ENCODE results near the gene FAM229A. TPM values are rescaled to one million over a fixed set of nuclear protein-coding genes. Genes with fewer than 3 reads are reported as not detected.
A peak's percentile ranks its signal among the peaks of the same experiment; 100 is the strongest.

FAM229A gene
- total RNA-seq, 1 experiment from 2014 or later, result 13.4 TPM

DNA sequence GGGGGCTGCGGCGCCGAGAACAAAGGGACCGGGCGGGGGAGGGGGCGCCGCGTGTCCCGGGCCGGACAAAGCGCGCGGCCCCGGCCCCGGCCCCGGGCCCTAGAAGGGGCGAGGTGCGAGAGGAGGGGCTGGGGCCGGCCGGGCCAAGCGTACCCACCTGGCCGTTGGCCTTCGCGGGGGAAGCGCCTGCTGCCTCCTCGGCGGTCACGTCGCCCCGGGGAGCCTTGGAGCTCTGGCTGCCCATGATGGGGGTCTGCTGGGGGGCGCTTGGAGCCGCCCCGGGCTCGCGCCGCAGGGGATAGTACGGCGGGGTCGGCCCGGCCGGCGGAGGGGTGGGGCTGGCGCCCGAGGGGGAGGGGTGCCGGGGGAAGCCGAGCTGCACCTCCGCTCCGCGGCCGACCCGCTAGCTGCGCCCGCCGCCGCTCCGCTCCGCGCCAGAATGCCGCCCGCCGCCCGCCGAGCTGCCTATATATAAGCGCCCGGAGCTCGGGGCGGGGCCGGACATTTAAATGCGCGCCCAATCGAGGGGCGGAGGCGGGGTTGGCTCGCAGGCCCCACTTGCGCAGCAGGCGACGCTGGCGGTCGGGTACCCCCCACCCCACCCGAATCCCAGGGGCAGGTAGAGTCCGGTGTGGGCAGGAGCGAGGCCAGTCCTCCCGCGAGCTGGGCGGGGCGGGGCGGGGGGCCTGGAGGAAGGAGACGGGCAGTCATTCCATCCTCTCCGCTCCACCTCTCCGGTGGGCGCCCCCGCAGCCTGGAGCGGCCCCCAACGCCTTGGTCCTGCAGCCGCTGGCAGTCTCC lies 26.3 kb downstream of the FAM229A start, which contains the start of gene MARCKSL1:
Gene MARCKSL1, minus strand, starts transcription at position 444 of the 801 bp plus-strand sequence. Its CDS starts 200 bp downstream, at position 244.
- intact Hi-C loops (cut with micrococcal nuclease), result no loop called here
- Mint-ChIP-seq H3K27me3 (ENCODE audit: insufficient read depth, unreplicated experiment) (no peaks in the 10 kb centered on the region), H3K4me3 (ENCODE audit: unreplicated experiment) (peak within 1 kb of the TSS; percentile 30), H3K27ac (ENCODE audit: low read depth, unreplicated experiment) (no peak within 1 kb of the TSS), H3K9me3 (ENCODE audit: unreplicated experiment) (no peaks in the 10 kb centered on the region), H3K36me3 (ENCODE audit: insufficient read depth, unreplicated experiment) (peaks cover 7% of the 10 kb centered on the region), H3K4me1 (ENCODE audit: insufficient read depth, unreplicated experiment) (no peaks in the 10 kb centered on the region)
- BruUV-seq (replicated peaks), result no TSS peak
- POLR2A ChIA-PET, result no interaction called here
- DNase-seq (ENCODE audit: unreplicated experiment), result no peak
- TF ChIP-seq, protein P1, sequence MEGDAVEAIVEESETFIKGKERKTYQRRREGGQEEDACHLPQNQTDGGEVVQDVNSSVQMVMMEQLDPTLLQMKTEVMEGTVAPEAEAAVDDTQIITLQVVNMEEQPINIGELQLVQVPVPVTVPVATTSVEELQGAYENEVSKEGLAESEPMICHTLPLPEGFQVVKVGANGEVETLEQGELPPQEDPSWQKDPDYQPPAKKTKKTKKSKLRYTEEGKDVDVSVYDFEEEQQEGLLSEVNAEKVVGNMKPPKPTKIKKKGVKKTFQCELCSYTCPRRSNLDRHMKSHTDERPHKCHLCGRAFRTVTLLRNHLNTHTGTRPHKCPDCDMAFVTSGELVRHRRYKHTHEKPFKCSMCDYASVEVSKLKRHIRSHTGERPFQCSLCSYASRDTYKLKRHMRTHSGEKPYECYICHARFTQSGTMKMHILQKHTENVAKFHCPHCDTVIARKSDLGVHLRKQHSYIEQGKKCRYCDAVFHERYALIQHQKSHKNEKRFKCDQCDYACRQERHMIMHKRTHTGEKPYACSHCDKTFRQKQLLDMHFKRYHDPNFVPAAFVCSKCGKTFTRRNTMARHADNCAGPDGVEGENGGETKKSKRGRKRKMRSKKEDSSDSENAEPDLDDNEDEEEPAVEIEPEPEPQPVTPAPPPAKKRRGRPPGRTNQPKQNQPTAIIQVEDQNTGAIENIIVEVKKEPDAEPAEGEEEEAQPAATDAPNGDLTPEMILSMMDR (IDR thresholded peaks at IDR 0.05; ENCODE audit: unreplicated experiment), result no peak
- CTCF ChIA-PET, result interaction anchor here (0.6 to 1.9 kb wide), 3 partner anchors 38 to 120 kb away, joined by 3 to 5 read pairs (median 4); no protein-coding TSS in a partner anchor

DNA sequence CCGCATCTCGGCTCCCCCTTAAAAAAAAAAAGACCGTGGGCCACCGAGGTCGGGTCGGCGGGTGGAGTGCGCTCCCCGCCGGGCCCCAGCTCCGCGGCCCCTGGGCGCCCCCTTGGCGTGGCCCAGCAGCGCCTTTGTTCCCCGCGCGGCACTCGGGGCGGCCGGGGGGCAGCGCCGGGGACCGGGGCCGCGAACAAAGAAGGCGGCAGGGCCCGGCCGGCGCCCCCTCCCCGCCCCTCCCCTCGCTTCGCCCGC lies 26.8 kb downstream of the FAM229A start:
- Mint-ChIP-seq H3K4me1 (ENCODE audit: insufficient read depth, unreplicated experiment) (no peaks in the 10 kb centered on the region), H3K4me3 (ENCODE audit: unreplicated experiment) (no peak overlapping the region), H3K27me3 (ENCODE audit: insufficient read depth, unreplicated experiment) (no peaks in the 10 kb centered on the region), H3K9me3 (ENCODE audit: unreplicated experiment) (no peaks in the 10 kb centered on the region), H3K36me3 (ENCODE audit: insufficient read depth, unreplicated experiment) (peaks cover 7% of the 10 kb centered on the region), H3K27ac (ENCODE audit: low read depth, unreplicated experiment) (no peak overlapping the region)
- ChIA-PET CTCF (interaction anchor here (0.6 to 1.9 kb wide), 2 partner anchors 116 to 120 kb away, joined by 3 to 5 read pairs; no protein-coding TSS in a partner anchor), POLR2A (no interaction called here)
- no TSS peak for BruUV-seq (replicated peaks)
- intact Hi-C loops (cut with micrococcal nuclease), result no loop called here
- no peak for DNase-seq (ENCODE audit: unreplicated experiment)
- TF ChIP-seq, protein P1 (IDR thresholded peaks at IDR 0.05; ENCODE audit: unreplicated experiment), result no peak

DNA sequence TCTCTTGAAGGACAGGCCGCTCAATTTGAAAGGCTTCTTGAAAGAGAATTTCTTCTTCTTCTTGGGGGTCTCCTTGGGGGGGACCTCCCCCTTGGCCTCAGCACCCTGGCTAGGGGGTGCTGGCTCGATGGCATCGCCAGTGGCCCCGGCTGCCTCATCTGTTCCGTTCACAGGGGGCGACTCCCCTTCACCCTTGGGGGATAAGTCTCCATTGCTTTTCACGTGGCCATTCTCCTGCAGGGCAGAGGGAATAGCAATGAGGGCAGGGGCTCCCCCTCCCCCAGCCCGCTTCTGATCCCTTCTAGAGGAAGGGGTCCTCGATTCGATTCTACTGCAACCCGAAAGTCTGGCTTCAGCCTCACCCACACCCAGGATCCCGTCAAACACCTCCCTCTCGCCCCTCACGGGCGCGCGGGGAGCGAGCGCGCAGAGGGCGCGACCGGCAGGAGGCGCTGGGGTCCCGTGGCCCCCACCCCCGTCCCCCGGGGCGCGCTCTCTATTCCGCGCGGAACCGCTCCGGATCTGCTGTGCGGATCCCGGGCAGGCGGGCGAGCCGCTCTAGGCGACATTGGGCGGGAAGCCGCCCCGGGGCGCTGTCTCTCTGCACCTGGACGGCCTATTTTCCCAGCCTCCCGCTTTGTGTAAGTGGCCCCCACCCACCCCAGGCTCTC lies 27.3 kb downstream of the FAM229A start:
- POLR2A ChIA-PET, result no interaction called here
- CTCF ChIA-PET, result no interaction called here
- no peaks in the 10 kb centered on the region for H3K27me3 Mint-ChIP-seq (ENCODE audit: insufficient read depth, unreplicated experiment)
- no peak overlapping the region for H3K27ac Mint-ChIP-seq (ENCODE audit: low read depth, unreplicated experiment)
- no TSS peak for BruUV-seq (replicated peaks)
- no peaks in the 10 kb centered on the region for H3K4me1 Mint-ChIP-seq (ENCODE audit: insufficient read depth, unreplicated experiment)
- H3K9me3 Mint-ChIP-seq (ENCODE audit: unreplicated experiment), result no peaks in the 10 kb centered on the region
- TF ChIP-seq, protein P1 (IDR thresholded peaks at IDR 0.05; ENCODE audit: unreplicated experiment), result peak; percentile 33
- H3K36me3 Mint-ChIP-seq (ENCODE audit: insufficient read depth, unreplicated experiment), result peaks cover 11% of the 10 kb centered on the region
- intact Hi-C loops (cut with micrococcal nuclease), result no loop called here
- peak overlapping the region; percentile 30 for H3K4me3 Mint-ChIP-seq (ENCODE audit: unreplicated experiment)
- no peak for DNase-seq (ENCODE audit: unreplicated experiment)

DNA sequence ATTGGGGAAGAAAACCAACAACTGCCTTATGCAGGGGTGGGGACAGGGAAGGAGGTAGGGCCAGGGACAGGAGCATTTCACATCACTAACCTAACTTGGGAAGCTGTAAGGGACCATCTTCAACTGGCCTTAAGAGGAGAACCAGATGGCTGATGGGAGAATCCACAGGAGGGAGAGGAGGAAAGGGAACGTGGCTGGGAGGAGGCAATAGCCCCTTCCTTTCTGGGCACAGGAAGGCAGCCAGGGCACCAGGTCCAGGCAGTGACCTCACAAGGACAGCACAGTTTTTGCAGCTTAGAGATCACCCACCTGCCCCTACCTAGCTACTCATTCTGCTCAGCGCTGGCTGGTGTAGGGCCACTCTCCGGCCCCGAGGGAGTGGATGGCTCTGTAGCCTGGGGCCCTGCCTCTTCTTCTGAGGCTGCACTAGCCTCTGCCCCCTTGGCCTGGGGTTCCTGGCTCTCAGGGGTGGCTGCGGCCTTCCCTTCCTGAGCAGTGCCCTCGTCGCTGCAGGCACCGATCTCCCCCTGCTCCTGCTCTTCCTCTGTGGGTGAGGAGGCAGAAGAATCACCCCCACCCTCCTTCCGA lies 27.9 kb downstream of the FAM229A start:
- ChIA-PET CTCF (no interaction called here), POLR2A (no interaction called here)
- no peaks in the 10 kb centered on the region for H3K27me3 Mint-ChIP-seq (ENCODE audit: insufficient read depth, unreplicated experiment)
- no peak overlapping the region for H3K27ac Mint-ChIP-seq (ENCODE audit: low read depth, unreplicated experiment)
- no peak for DNase-seq (ENCODE audit: unreplicated experiment)
- peak overlapping the region; percentile 52 for H3K4me3 Mint-ChIP-seq (ENCODE audit: unreplicated experiment)
- no peaks in the 10 kb centered on the region for H3K4me1 Mint-ChIP-seq (ENCODE audit: insufficient read depth, unreplicated experiment)
- intact Hi-C loops (cut with micrococcal nuclease), result no loop called here
- no TSS peak for BruUV-seq (replicated peaks)
- H3K9me3 Mint-ChIP-seq (ENCODE audit: unreplicated experiment), result no peaks in the 10 kb centered on the region
- H3K36me3 Mint-ChIP-seq (ENCODE audit: insufficient read depth, unreplicated experiment), result peaks cover 17% of the 10 kb centered on the region
- TF ChIP-seq, protein P1 (IDR thresholded peaks at IDR 0.05; ENCODE audit: unreplicated experiment), result no peak

All from MCF 10A (cell line).